ENCODE measurements around the gene PTOV1. TPM values are rescaled to one million over a fixed set of nuclear protein-coding genes. Genes with fewer than 3 reads are reported as not detected.

The PTOV1 gene
- polyA plus RNA-seq, 4 donors = 71.4 to 137 (median 88.0) TPM

DNA sequence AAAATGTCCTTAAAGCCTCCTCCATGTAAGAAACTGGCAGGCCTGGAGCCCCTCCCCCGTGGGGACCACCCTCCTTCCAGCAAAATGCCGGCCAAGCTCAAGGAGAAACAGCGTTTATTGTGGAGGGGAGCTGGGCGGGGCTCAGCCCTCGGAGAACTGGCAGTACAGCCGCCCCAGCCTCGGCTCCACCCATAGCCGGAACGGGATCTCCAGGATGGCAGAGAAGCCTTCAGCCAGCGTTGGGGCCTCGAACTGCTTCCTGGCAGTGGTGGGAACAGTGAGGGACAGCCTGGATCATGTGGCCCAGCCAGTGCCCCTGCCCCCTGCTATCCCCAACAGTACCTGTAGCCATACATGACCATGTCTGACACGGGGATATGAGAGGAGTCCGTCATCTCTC lies 10.1 kb downstream of the PTOV1 start:
- 36 to 53% (median 47%) methylated on average over 13 of the region's 13 CpGs for WGBS, 3 donors
- peak; percentile 36 to 50 for DNase-seq
- no peak for FAIRE-seq

DNA sequence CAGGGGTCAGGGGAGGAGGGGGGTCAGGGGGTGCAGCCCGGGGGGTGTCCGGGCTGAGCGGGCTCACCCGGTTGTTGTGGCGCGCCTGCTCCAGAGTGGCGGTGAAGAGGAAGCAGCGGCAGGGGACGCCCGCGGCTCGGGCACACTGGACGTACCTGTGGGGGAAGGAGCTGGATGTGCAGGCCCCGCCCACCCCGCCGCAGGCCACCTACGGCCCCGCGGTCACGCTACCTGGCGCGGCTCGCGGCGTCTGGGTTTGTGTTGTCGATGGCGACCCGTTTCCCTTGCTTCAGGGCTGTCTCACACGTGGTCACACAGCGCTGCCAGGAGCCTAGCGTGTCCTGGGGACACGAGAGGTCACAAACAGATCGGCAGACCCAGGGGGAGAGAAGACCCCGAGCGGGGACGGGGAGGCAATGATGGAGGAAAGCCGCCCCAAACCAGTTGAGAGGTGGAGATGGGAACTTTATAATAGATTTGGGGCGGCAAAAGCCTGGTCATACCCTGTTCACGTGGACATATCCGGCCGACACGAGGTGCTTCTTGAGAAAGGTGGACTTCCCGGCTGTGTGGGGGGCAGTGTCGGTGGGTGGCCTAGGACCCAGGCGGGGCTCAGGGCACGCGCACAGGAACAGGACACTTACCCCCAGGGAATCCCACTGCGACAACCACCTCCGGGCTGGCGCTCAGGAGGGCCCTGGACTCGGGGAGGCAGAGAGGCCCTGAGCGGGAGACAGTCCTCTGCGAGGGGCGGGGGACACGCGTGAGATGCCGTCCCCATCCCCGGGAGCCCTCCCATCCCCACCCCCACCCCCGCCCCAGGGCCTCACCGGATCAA lies 10.8 kb downstream of the PTOV1 start:
- Histone ChIP-seq H3K4me3 (ENCODE audit: low read depth in 1 of 3, low read length in 3 of 3) (no peak overlapping the region), H3K27me3 (ENCODE audit: control insufficient read depth in 3 of 3, insufficient read depth in 3 of 3, low read length in 3 of 3) (no peaks in the 10 kb centered on the region), H3K36me3 (ENCODE audit: control insufficient read depth in 3 of 3, insufficient read depth in 2 of 3, low read depth in 1 of 3, low read length in 3 of 3) (peaks cover 8 to 82% (median 21%) of the 10 kb centered on the region in 3 donors), H3K27ac (ENCODE audit: low read depth in 1 of 3, low read length in 2 of 3) (no peak overlapping the region), H3K4me1 (ENCODE audit: control insufficient read depth in 3 of 3, insufficient read depth in 2 of 3, low read depth in 1 of 3, low read length in 2 of 3) (peaks cover 3 to 17% (median 6%) of the 10 kb centered on the region in 3 donors), H3K9me3 (ENCODE audit: control insufficient read depth in 2 of 2, insufficient read depth in 1 of 2, low read depth in 1 of 2, low read length in 1 of 2) (no peaks in the 10 kb centered on the region)
- no peak for FAIRE-seq
- WGBS, 3 donors = 85 to 90% (median 89%) methylated on average over 57 to 60 of the region's 60 CpGs
- DNase-seq = no peak

More for the DNA sequence above, 10.1 kb downstream of the PTOV1 start:
- Histone ChIP-seq H3K4me3 (ENCODE audit: low read depth in 1 of 3, low read length in 3 of 3) (no peak overlapping the region), H3K36me3 (ENCODE audit: control insufficient read depth in 3 of 3, insufficient read depth in 2 of 3, low read depth in 1 of 3, low read length in 3 of 3) (peaks cover 8 to 89% (median 21%) of the 10 kb centered on the region in 3 donors), H3K4me1 (ENCODE audit: control insufficient read depth in 3 of 3, insufficient read depth in 2 of 3, low read depth in 1 of 3, low read length in 2 of 3) (peaks cover under 1 to 10% (median 6%) of the 10 kb centered on the region in 3 donors), H3K9me3 (ENCODE audit: control insufficient read depth in 2 of 2, insufficient read depth in 1 of 2, low read depth in 1 of 2, low read length in 1 of 2) (no peaks in the 10 kb centered on the region), H3K27ac (ENCODE audit: low read depth in 1 of 3, low read length in 2 of 3) (no peak overlapping the region), H3K27me3 (ENCODE audit: control insufficient read depth in 3 of 3, insufficient read depth in 3 of 3, low read length in 3 of 3) (no peaks in the 10 kb centered on the region)

DNA sequence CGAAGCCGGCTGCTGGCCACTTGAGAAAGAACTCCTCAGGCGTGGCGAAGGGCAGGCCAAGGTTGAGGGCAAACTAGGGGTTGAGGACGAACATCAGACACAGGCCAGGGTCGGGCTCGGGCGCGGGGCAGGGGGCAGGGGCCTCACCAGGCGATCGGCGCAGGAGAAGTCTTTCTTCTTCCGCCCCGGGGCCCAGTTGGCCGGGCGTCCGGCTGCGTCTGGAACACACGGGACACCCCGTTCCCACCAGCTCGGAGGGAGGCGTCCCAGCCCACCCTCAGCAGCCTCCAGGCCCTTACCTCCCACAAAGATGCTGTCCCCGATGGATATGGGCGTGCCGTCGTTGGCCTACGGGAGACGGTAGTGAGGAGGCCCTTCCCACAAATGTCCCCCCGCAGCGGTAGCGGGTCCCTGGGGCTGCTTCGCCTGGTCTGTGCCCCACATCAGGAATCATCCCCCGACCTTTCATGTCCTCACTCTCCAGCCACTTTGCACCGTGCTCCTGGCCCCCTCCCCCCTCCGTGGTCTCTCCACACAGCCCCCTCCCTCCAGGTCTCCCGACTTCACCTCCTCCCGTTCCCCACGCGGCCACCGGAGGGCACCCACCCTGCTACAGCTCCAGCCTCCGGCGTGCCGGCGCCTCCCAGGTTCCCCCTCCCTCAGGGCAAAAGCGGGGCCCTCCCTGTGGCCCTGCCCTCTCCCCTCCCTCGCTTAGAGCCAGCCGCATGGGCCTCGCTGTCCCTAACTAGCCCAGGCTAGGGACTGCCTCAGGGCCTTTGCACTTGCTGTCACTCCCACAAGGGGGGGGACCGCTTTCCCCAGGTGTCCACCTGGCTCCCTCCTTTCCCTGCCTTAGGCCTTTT lies 11.7 kb downstream of the PTOV1 start:
- no peaks in the 10 kb centered on the region for H3K27me3 ChIP-seq (ENCODE audit: control insufficient read depth in 3 of 3, insufficient read depth in 3 of 3, low read length in 3 of 3)
- DNase-seq (no peak), FAIRE-seq (no peak)
- H3K4me1 ChIP-seq (ENCODE audit: control insufficient read depth in 3 of 3, insufficient read depth in 2 of 3, low read depth in 1 of 3, low read length in 2 of 3) = peaks cover 3 to 17% (median 6%) of the 10 kb centered on the region in 3 donors
- H3K4me3 ChIP-seq (ENCODE audit: low read depth in 1 of 3, low read length in 3 of 3) = no peak overlapping the region
- no peak overlapping the region for H3K27ac ChIP-seq (ENCODE audit: low read depth in 1 of 3, low read length in 2 of 3)
- no peaks in the 10 kb centered on the region for H3K9me3 ChIP-seq (ENCODE audit: control insufficient read depth in 2 of 2, insufficient read depth in 1 of 2, low read depth in 1 of 2, low read length in 1 of 2)
- 81 to 87% (median 84%) methylated on average over 37 to 49 of the region's 49 CpGs for WGBS, 3 donors
- H3K36me3 ChIP-seq (ENCODE audit: control insufficient read depth in 3 of 3, insufficient read depth in 2 of 3, low read depth in 1 of 3, low read length in 3 of 3) = peaks cover 8 to 73% (median 21%) of the 10 kb centered on the region in 3 donors

DNA sequence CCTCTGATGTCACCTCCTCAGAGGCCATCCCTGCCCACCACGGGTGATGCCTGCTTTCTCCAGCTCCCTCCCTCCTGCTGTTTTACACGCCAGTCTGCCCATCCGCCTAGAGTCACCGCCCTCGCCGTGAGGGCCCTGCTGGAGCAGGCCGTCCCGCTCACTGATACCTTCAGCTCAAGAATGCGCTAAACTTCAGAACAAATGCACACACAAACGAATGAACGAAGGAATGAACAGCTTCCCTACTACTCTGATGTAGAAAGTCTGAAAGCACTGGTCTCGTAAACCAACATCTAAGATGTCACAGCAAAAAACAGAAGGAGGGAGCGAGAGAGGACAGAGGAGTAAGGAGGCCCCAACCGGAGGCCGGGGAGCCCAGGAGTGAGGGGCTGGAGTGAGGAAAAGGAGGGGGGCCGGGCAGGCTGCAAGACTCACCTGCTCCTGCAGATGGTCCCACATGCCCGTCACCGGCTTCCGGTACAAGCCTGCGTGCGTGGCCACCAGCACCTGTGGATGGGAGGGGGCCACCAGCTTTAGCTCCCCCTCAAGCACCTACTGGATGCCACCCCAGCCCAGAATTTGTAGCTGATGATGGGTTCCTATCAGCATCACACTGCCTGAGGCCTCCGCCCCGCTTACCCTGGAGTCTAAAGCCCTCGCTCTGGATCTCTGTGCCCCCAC lies 12.4 kb downstream of the PTOV1 start:
- Histone ChIP-seq H3K27ac (ENCODE audit: low read depth in 1 of 3, low read length in 2 of 3) (no peak overlapping the region), H3K36me3 (ENCODE audit: control insufficient read depth in 3 of 3, insufficient read depth in 2 of 3, low read depth in 1 of 3, low read length in 3 of 3) (peaks cover 8 to 66% (median 21%) of the 10 kb centered on the region in 3 donors), H3K4me1 (ENCODE audit: control insufficient read depth in 3 of 3, insufficient read depth in 2 of 3, low read depth in 1 of 3, low read length in 2 of 3) (peaks cover 3 to 20% (median 6%) of the 10 kb centered on the region in 3 donors), H3K27me3 (ENCODE audit: control insufficient read depth in 3 of 3, insufficient read depth in 3 of 3, low read length in 3 of 3) (no peaks in the 10 kb centered on the region), H3K9me3 (ENCODE audit: control insufficient read depth in 2 of 2, insufficient read depth in 1 of 2, low read depth in 1 of 2, low read length in 1 of 2) (peaks cover 0 to 3% of the 10 kb centered on the region in 2 donors), H3K4me3 (ENCODE audit: low read depth in 1 of 3, low read length in 3 of 3) (no peak overlapping the region)
- FAIRE-seq (no peak), DNase-seq (no peak)
- 94 to 96% (median 95%) methylated on average over 22 to 24 of the region's 24 CpGs for WGBS, 3 donors

DNA sequence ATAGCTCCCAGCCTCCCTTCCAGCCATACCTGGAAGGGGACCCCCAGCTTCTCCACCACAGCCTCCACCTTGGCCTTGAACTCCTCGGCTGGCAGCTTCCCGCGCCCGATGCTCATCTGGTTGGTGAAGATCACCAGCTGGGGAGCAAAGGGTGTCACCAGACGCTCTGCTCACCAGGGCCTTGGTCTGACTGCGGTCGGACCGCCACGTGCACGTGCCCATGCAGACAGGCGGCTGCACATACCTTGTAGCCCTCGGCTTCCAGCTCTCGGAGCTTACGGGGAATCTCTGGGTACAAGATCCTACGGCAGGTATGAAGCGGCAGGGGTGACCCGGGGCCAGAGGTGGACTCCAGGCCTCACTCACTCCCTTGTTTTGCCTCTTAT lies 13.0 kb downstream of the PTOV1 start:
- Histone ChIP-seq H3K4me1 (ENCODE audit: control insufficient read depth in 3 of 3, insufficient read depth in 2 of 3, low read depth in 1 of 3, low read length in 2 of 3) (peaks cover 3 to 25% (median 6%) of the 10 kb centered on the region in 3 donors), H3K36me3 (ENCODE audit: control insufficient read depth in 3 of 3, insufficient read depth in 2 of 3, low read depth in 1 of 3, low read length in 3 of 3) (peaks cover 8 to 60% (median 17%) of the 10 kb centered on the region in 3 donors), H3K4me3 (ENCODE audit: low read depth in 1 of 3, low read length in 3 of 3) (no peak overlapping the region), H3K27ac (ENCODE audit: low read depth in 1 of 3, low read length in 2 of 3) (no peak overlapping the region), H3K9me3 (ENCODE audit: control insufficient read depth in 2 of 2, insufficient read depth in 1 of 2, low read depth in 1 of 2, low read length in 1 of 2) (peaks cover 0 to 4% of the 10 kb centered on the region in 2 donors), H3K27me3 (ENCODE audit: control insufficient read depth in 3 of 3, insufficient read depth in 3 of 3, low read length in 3 of 3) (no peaks in the 10 kb centered on the region)
- FAIRE-seq = no peak
- 90 to 93% (median 91%) methylated on average over 17 of the region's 17 CpGs for WGBS, 3 donors
- DNase-seq = no peak

DNA sequence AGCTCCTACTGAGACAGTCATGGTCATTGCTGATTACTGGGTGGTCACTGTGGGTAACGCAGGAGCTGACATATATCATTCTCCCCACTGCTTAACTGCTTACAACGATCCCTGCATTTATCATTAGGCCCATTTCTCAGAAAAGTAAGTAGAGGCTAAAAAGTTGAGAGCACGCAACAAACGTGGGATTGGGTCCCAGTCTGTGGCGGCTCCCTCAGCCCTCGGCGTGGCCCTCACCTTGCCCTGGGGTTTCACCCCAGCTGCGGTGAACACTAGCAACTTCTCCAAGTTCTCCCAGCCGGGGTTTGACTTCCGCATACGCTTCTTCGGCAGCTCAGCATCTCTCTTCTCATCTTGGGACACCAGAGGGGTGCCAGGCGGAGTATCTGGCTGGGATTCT lies 13.9 kb downstream of the PTOV1 start:
- 91 to 93% (median 91%) methylated on average over 13 of the region's 13 CpGs for WGBS, 3 donors
- peaks cover 0 to 4% of the 10 kb centered on the region in 2 donors for H3K9me3 ChIP-seq (ENCODE audit: control insufficient read depth in 2 of 2, insufficient read depth in 1 of 2, low read depth in 1 of 2, low read length in 1 of 2)
- peaks cover 3 to 28% (median 6%) of the 10 kb centered on the region in 3 donors for H3K4me1 ChIP-seq (ENCODE audit: control insufficient read depth in 3 of 3, insufficient read depth in 2 of 3, low read depth in 1 of 3, low read length in 2 of 3)
- H3K27ac ChIP-seq (ENCODE audit: low read depth in 1 of 3, low read length in 2 of 3) = no peak overlapping the region
- no peaks in the 10 kb centered on the region for H3K27me3 ChIP-seq (ENCODE audit: control insufficient read depth in 3 of 3, insufficient read depth in 3 of 3, low read length in 3 of 3)
- peaks cover 8 to 52% (median 14%) of the 10 kb centered on the region in 3 donors for H3K36me3 ChIP-seq (ENCODE audit: control insufficient read depth in 3 of 3, insufficient read depth in 2 of 3, low read depth in 1 of 3, low read length in 3 of 3)
- no peak overlapping the region for H3K4me3 ChIP-seq (ENCODE audit: low read depth in 1 of 3, low read length in 3 of 3)
- no peak for DNase-seq
- no peak for FAIRE-seq

DNA sequence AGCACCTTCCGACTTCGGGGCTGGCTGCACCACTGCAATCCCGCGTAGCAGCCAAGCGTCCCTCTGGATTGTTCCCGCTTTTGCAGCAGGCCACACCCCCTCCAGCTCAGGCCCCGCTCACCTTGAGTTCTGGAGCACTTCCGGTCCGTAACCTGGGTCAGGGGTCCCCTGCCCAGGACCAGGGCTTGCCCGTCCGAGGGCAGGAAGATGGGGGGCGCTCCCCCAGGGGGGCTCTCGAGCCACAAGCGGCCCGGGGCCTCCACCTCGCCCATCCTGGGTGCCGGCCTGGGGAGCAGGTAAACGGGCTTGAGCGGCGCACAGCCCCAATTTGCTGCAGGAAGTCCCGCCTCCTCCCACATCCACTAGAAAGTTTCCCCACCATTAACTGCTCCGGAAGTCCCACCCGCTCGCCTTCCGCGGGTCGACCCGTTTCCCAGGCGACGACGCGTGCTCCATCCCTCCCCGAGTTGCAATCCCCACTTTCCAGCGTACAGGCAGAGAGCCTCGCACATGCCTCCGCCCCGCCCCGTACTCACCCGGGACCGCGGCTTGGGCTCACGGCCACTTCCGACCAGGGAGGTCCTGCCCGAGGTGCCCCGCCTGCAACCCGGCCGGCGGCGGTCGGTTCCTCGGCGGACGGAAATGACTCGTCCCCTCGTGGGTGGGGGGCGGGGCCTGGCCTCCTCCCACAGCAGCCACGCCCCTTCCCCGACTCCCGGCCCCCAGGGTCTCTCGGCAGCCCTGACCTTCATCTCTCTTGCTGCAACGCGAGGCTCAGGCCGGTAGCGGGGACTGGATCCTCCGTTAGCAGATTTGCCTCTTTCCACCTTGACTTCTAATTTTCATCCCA lies 16.2 kb downstream of the PTOV1 start, which contains the start of gene PNKP:
Gene PNKP (minus strand): TSS at position 644 of the 850 bp plus-strand sequence. CDS start 372 bp downstream, at position 272.
- WGBS, 3 donors = 1% methylated on average over 59 to 65 of the region's 65 CpGs

More for the DNA sequence above, 16.2 kb downstream of the PTOV1 start, which contains the start of gene PNKP:
- Histone ChIP-seq H3K4me3 (ENCODE audit: low read depth in 1 of 3, low read length in 3 of 3) (peak within 1 kb of the TSS; percentile 45 to 93 (median 83)), H3K27me3 (ENCODE audit: control insufficient read depth in 3 of 3, insufficient read depth in 3 of 3, low read length in 3 of 3) (no peaks in the 10 kb centered on the region), H3K4me1 (ENCODE audit: control insufficient read depth in 3 of 3, insufficient read depth in 2 of 3, low read depth in 1 of 3, low read length in 2 of 3) (peaks cover 3 to 35% (median 6%) of the 10 kb centered on the region in 3 donors), H3K27ac (ENCODE audit: low read depth in 1 of 3, low read length in 2 of 3) (peak within 1 kb of the TSS; percentile 74 to 96 (median 94)), H3K9me3 (ENCODE audit: control insufficient read depth in 2 of 2, insufficient read depth in 1 of 2, low read depth in 1 of 2, low read length in 1 of 2) (peaks cover 0 to 4% of the 10 kb centered on the region in 2 donors), H3K36me3 (ENCODE audit: control insufficient read depth in 3 of 3, insufficient read depth in 2 of 3, low read depth in 1 of 3, low read length in 3 of 3) (peaks cover 2 to 47% (median 9%) of the 10 kb centered on the region in 3 donors)
- DNase-seq (peak; percentile 89 to 98), FAIRE-seq (no peak)

Data from small intestine (tissue), 7 donors.